ENCODE results near the gene SLC23A3. TPM values are rescaled to one million over a fixed set of nuclear protein-coding genes. Genes with fewer than 3 reads are reported as not detected.

SLC23A3 gene
- total and polyA plus RNA-seq, 9 of the 15 experiments (the other 6 are each of a cell fraction or from before 2014, with no cell fraction given), result 0.06 to 0.64 (median 0.16) TPM

GRCh38 chr2:219160186-219161017 lies 9.4 kb downstream of the SLC23A3 start, which contains the start of gene NHEJ1 (continued):
- TF ChIP-seq, protein P1, sequence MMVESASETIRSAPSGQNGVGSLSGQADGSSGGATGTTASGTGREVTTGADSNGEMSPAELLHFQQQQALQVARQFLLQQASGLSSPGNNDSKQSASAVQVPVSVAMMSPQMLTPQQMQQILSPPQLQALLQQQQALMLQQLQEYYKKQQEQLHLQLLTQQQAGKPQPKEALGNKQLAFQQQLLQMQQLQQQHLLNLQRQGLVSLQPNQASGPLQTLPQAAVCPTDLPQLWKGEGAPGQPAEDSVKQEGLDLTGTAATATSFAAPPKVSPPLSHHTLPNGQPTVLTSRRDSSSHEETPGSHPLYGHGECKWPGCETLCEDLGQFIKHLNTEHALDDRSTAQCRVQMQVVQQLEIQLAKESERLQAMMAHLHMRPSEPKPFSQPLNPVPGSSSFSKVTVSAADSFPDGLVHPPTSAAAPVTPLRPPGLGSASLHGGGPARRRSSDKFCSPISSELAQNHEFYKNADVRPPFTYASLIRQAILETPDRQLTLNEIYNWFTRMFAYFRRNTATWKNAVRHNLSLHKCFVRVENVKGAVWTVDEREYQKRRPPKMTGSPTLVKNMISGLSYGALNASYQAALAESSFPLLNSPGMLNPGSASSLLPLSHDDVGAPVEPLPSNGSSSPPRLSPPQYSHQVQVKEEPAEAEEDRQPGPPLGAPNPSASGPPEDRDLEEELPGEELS (CRISPR knock-in tag; IDR thresholded peaks at IDR 0.05; ENCODE audit: borderline replicate concordance), result no peak
- no peak for TF ChIP-seq FOSL1 (tag; conservative IDR thresholded peaks at IDR 0.05)
- no peak for TF ChIP-seq SRSF3 (IDR thresholded peaks at IDR 0.05; ENCODE audit: insufficient read depth, low read length)
- TF ChIP-seq, protein P2, sequence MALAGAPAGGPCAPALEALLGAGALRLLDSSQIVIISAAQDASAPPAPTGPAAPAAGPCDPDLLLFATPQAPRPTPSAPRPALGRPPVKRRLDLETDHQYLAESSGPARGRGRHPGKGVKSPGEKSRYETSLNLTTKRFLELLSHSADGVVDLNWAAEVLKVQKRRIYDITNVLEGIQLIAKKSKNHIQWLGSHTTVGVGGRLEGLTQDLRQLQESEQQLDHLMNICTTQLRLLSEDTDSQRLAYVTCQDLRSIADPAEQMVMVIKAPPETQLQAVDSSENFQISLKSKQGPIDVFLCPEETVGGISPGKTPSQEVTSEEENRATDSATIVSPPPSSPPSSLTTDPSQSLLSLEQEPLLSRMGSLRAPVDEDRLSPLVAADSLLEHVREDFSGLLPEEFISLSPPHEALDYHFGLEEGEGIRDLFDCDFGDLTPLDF (CRISPR knock-in tag; IDR thresholded peaks at IDR 0.05), result peak; percentile 55; the same call in 1 of the 2 replicates
- no peak for TF ChIP-seq ZNF212 (CRISPR knock-in tag; IDR thresholded peaks at IDR 0.05)
- peak; percentile 43; the same call in 1 of the 2 replicates for TF ChIP-seq GABPB1 (CRISPR knock-in tag; IDR thresholded peaks at IDR 0.05)
- TF ChIP-seq CTCFL (IDR thresholded peaks at IDR 0.05; ENCODE audit: borderline replicate concordance, insufficient read depth, low read depth, low read length, poor library complexity, severe bottlenecking), result peak; percentile 66
- TF ChIP-seq ZKSCAN8 (CRISPR knock-in tag; IDR thresholded peaks at IDR 0.05), result no peak
- no peak for TF ChIP-seq TFE3 (CRISPR knock-in tag; IDR thresholded peaks at IDR 0.05)
- TF ChIP-seq, protein P3, sequence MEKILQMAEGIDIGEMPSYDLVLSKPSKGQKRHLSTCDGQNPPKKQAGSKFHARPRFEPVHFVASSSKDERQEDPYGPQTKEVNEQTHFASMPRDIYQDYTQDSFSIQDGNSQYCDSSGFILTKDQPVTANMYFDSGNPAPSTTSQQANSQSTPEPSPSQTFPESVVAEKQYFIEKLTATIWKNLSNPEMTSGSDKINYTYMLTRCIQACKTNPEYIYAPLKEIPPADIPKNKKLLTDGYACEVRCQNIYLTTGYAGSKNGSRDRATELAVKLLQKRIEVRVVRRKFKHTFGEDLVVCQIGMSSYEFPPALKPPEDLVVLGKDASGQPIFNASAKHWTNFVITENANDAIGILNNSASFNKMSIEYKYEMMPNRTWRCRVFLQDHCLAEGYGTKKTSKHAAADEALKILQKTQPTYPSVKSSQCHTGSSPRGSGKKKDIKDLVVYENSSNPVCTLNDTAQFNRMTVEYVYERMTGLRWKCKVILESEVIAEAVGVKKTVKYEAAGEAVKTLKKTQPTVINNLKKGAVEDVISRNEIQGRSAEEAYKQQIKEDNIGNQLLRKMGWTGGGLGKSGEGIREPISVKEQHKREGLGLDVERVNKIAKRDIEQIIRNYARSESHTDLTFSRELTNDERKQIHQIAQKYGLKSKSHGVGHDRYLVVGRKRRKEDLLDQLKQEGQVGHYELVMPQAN (IDR thresholded peaks at IDR 0.05; ENCODE audit: borderline replicate concordance), result peak; percentile 39; the same call in 1 of the 2 replicates
- no peak for TF ChIP-seq ZNF512 (tag; IDR thresholded peaks at IDR 0.05)
- TF ChIP-seq MLLT1 (IDR thresholded peaks at IDR 0.05), result no peak
